SK-N-SH (cell line): ENCODE data around the gene LINGO3. TPM values are rescaled to one million over a fixed set of nuclear protein-coding genes. Genes with fewer than 3 reads are reported as not detected.

Source experiments
- CTCF ChIA-PET: fragments of 300-600, 350-600 bp; formaldehyde crosslinking; extraction: SDS; loops from one replicate; lab custom pipeline; 2021; lab: Yijun Ruan, JAX
- POLR2A ChIA-PET: fragments of 350-600 bp; sonication (Branson Sonifier 250); formaldehyde crosslinking; extraction: SDS; loops from one replicate; lab custom pipeline; 2020; ENCODE audit warnings: antibody characterized with exemption, inconsistent platforms; lab: Yijun Ruan, JAX
- DNase-seq: peaks from one replicate; pipeline ENCODE4 v3.0.0; 2012
- H2AFZ ChIP-seq: fragments of 200-600 bp; sonication (generic); 2 replicates; pipeline ENCODE4 v1.8.1; 2016; ENCODE audit warnings: antibody characterized with exemption, mild to moderate bottlenecking, low read depth
- H3F3A ChIP-seq: fragments of 200-600 bp; sonication (generic); replicated peaks from 2 replicates; pipeline ENCODE3; 2016; ENCODE audit warnings: antibody characterized with exemption, mild to moderate bottlenecking; ENCODE audit not compliant: insufficient read depth
- H3K27ac ChIP-seq, 2 experiments: fragments of 200-500 bp in 1 of 2; fragments of 200-600 bp in 1 of 2; sonication (Bioruptor generic) in 1 of 2; sonication (generic), shearing (Covaris generic) in 1 of 2; 2 replicates each; pipeline versions ENCODE4 v1.5.1 to v1.6.1; 2014 to 2016; ENCODE audit warnings: low read depth in 2 of 2, inconsistent platforms in 1 of 2, low read length in 1 of 2, mild to moderate bottlenecking in 1 of 2, mixed read lengths in 1 of 2
- H3K27me3 ChIP-seq: fragments of 200-600 bp; sonication (generic), shearing (Covaris generic); 2 replicates; pipeline ENCODE4 v1.6.1; 2016; ENCODE audit warnings: mixed run types; ENCODE audit not compliant: insufficient read depth
- H3K36me3 ChIP-seq, 2 experiments: fragments of 200-500 bp in 1 of 2; fragments of 200-600 bp in 1 of 2; sonication (Bioruptor generic) in 1 of 2; sonication (generic) in 1 of 2; replicated peaks in 1 of 2; 2 replicates each; pipeline versions ENCODE3 to v1.5.1; 2014 to 2016; ENCODE audit warnings: low read length in 1 of 2, mild to moderate bottlenecking in 1 of 2; ENCODE audit not compliant: insufficient read depth in 2 of 2, control insufficient read depth in 1 of 2
- H3K4me1 ChIP-seq, 2 experiments: fragments of 200-500 bp in 1 of 2; fragments of 200-600 bp in 1 of 2; sonication (Bioruptor generic) in 1 of 2; sonication (generic), shearing (Covaris generic) in 1 of 2; 2 replicates each; pipeline versions ENCODE4 v1.5.1 to v1.6.1; 2014 to 2016; ENCODE audit warnings: low read depth in 1 of 2, low read length in 1 of 2, mixed run types in 1 of 2; ENCODE audit not compliant: insufficient read depth in 2 of 2, control insufficient read depth in 1 of 2
- H3K4me2 ChIP-seq: fragments of 200-600 bp; sonication (generic), shearing (Covaris generic); 2 replicates; pipeline ENCODE4 v1.6.1; 2017; ENCODE audit warnings: mixed run types
- H3K4me3 ChIP-seq, 2 experiments: fragments of 200-500 bp in 1 of 2; fragments of 200-600 bp in 1 of 2; sonication (Bioruptor generic) in 1 of 2; sonication (generic), shearing (Covaris generic) in 1 of 2; 2 replicates each; pipeline versions ENCODE4 v1.5.1 to v1.8.1; 2014 to 2016; ENCODE audit warnings: low read depth in 2 of 2, inconsistent platforms in 1 of 2, low read length in 1 of 2, mild to moderate bottlenecking in 1 of 2, mixed read lengths in 1 of 2, moderate library complexity in 1 of 2
- H3K79me2 ChIP-seq: fragments of 200-600 bp; sonication (generic); 2 replicates; pipeline ENCODE4 v1.8.1; 2017; ENCODE audit warnings: mild to moderate bottlenecking; ENCODE audit not compliant: insufficient read depth
- H3K9ac ChIP-seq: fragments of 200-600 bp; sonication (generic); 2 replicates; pipeline ENCODE4 v1.6.1; 2017; ENCODE audit warnings: mixed run types
- H3K9me2 ChIP-seq: fragments of 200-600 bp; sonication (generic); 2 replicates; pipeline ENCODE4 v1.6.1; 2017; ENCODE audit warnings: mixed run types
- H3K9me3 ChIP-seq: fragments of 200-600 bp; sonication (generic); 2 replicates; pipeline ENCODE4 v1.6.1; 2017; ENCODE audit warnings: mixed run types, mild to moderate bottlenecking, moderate library complexity
- H4K20me1 ChIP-seq: fragments of 200-600 bp; sonication (generic); 2 replicates; pipeline ENCODE4 v1.6.1; 2017; ENCODE audit warnings: mild to moderate bottlenecking, mixed run types; ENCODE audit not compliant: insufficient read depth
- CHD2 ChIP-seq: fragments of 150-350 bp; IDR thresholded peaks from 2 replicates; pipeline ENCODE4 v1.6.1; 2018; ENCODE audit warnings: low read length; ENCODE audit not compliant: partially characterized antibody
- CTCF ChIP-seq: fragments of 200-600 bp; sonication (generic); IDR thresholded peaks from 2 replicates; pipeline ENCODE4 v1.6.1; 2017; ENCODE audit warnings: antibody characterized with exemption, mild to moderate bottlenecking, moderate library complexity
- EP300 ChIP-seq, 2 experiments: IDR thresholded peaks; 2 replicates each; pipeline versions ENCODE4 v1.4.0 to v1.6.1; 2012; ENCODE audit warnings: borderline replicate concordance in 1 of 2, low read depth in 1 of 2, low read length in 1 of 2
- EZH2phosphoT487 ChIP-seq: fragments of 200-600 bp; sonication (generic); IDR thresholded peaks from 2 replicates; pipeline ENCODE4 v1.6.1; 2017; ENCODE audit warnings: low read depth, mixed run types, mild to moderate bottlenecking, antibody characterized with exemption, moderate library complexity, borderline replicate concordance
- FOSL2 ChIP-seq: IDR thresholded peaks from 2 replicates; pipeline ENCODE4 v1.4.0; 2012; ENCODE audit warnings: low read depth, mild to moderate bottlenecking, moderate library complexity, borderline replicate concordance
- FOXJ3 ChIP-seq: sonication (generic); formaldehyde crosslinking; IDR thresholded peaks from 2 replicates; pipeline ENCODE4 v1.5.1; 2020; ENCODE audit warnings: mild to moderate bottlenecking, missing genetic modification reagents
- GATA2 ChIP-seq: sonication (generic); formaldehyde crosslinking; IDR thresholded peaks from 2 replicates; pipeline ENCODE4 v1.5.0; 2020; ENCODE audit warnings: mild to moderate bottlenecking, missing genetic modification reagents
- JUND ChIP-seq: IDR thresholded peaks from 2 replicates; pipeline ENCODE4 v1.4.0; 2012
- POLR2AphosphoS5 ChIP-seq: IDR thresholded peaks from 2 replicates; pipeline ENCODE4 v1.6.1; 2012; ENCODE audit warnings: low read depth, low read length
- RAD21 ChIP-seq: IDR thresholded peaks from 2 replicates; pipeline ENCODE4 v1.6.1; 2012; ENCODE audit warnings: mild to moderate bottlenecking, low read length
- RCOR1 ChIP-seq: fragments of 150-350 bp; IDR thresholded peaks from 2 replicates; pipeline ENCODE4 v1.6.1; 2017; ENCODE audit warnings: antibody characterized with exemption, low read length
- RFX5 ChIP-seq: IDR thresholded peaks from 2 replicates; pipeline ENCODE4 v1.6.1; 2012; ENCODE audit warnings: mild to moderate bottlenecking, improper control_type of control experiment, low read length
- SIN3A ChIP-seq: IDR thresholded peaks from 2 replicates; pipeline ENCODE4 v1.6.1; 2012; ENCODE audit warnings: low read depth, mild to moderate bottlenecking, low read length, moderate library complexity, borderline replicate concordance
- TCF12 ChIP-seq: IDR thresholded peaks from 2 replicates; pipeline ENCODE4 v1.4.0; 2012
- WGBS: methylation state at CpG from one replicate; pipeline ENCODE4 v1.1.6; 2017; ENCODE audit warnings: low lambda C conversion rate; 5-methylcytosine and 5-hydroxymethylcytosine counted together
- polyA plus RNA-seq, 3 experiments: library from polyadenylated mRNA; depleted of rRNA; stranded (reverse); fragments of >200 nt; gene quantifications; 2 replicates each; pipeline ENCODE4 v1.2.3, GENCODE V29; 2012

The LINGO3 gene
- polyA plus RNA-seq, 1 of the 3 experiments (the other 2 are of a cell fraction): not detected

- TF ChIP-seq EZH2phosphoT487 (no peak), POLR2AphosphoS5 (no peak), FOXJ3 (CRISPR knock-in tag) (no peak), EP300 (IDR thresholded peaks at IDR 0.05; ENCODE audit: borderline replicate concordance in 1 of 2, low read depth in 1 of 2, low read length in 1 of 2) (no peak), CHD2 (no peak), CTCF (no peak)
Measured at GRCh38 chr19:2289714-2290435, 18.1 kb downstream of the LINGO3 start (continued).

DNA sequence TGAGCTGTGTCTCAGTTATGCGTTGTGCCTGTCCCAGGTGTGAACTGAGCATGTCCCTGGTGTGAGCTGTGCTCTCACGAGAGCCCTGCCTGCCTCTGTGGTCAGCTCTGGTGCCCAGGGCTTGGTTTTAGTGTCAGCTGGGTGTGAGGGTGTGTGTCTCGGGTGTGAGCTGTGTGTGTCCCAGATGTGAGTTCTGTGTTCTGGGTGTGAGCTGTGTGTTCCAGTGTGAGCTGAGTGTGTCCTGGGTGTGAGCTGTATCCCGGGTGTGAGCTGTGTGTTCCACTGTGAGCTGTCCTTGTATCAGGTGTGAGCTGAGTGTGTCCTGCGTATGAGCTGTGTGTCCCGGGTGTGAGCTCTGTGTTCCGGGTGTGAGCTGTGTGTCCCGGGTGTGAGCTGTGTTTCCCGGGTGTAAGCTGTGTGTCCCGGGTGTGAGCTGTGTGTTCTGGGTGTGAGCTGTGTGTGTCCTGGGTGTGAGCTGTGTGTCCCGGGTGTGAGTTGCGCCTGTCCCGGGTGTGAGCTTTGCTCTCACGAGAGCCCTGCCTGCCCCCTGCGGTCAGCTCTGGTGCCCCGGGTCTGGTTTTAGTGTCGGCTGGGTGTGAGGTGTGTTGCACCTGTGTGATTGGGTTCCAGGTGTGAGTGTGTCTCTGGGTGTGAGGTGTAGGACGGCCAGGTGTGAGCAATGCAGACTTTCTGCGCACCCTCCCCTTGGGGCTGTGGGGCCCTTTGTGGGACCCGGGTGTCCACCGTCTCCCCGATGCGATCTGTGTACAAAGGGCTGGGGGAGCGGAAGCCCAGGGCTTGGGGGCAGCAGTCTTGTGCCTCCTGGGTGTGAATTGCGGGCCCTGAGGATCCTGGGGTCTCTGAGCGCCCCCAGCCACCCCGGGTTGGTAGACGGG, 18.9 kb downstream of the LINGO3 start:
- peaks cover 37% of the 10 kb centered on the region for H3K27me3 ChIP-seq
- no peak overlapping the region for H3K4me3 ChIP-seq
- POLR2A ChIA-PET: interaction anchor here (0.7 to 1.6 kb wide), 2 partner anchors 13 to 18 kb away, joined by 3 to 4 read pairs; no protein-coding TSS in a partner anchor
- H3K9me3 ChIP-seq: no peaks in the 10 kb centered on the region
- H3K4me1 ChIP-seq: peaks cover 0 to 8% of the 10 kb centered on the region in 2 experiments; a peak in 1 of 4 replicates
- no peaks in the 10 kb centered on the region for H3K9me2 ChIP-seq
- no peak overlapping the region for H2AFZ ChIP-seq
- CTCF ChIA-PET: interaction anchor here (1.3 to 3.2 kb wide), 4 partner anchors 11 to 38 kb away, joined by 3 to 33 read pairs (median 16); no protein-coding TSS in a partner anchor
- TF ChIP-seq EP300 (IDR thresholded peaks at IDR 0.05; ENCODE audit: borderline replicate concordance in 1 of 2, low read depth in 1 of 2, low read length in 1 of 2) (no peak), CTCF (no peak), TCF12 (no peak), RFX5 (no peak), JUND (no peak), FOSL2 (no peak), RCOR1 (no peak), RAD21 (no peak), SIN3A (no peak), FOXJ3 (CRISPR knock-in tag) (no peak), POLR2AphosphoS5 (no peak), GATA2 (no peak)
- no peaks in the 10 kb centered on the region for H3K36me3 ChIP-seq
- H3K79me2 ChIP-seq: no peaks in the 10 kb centered on the region
- H3K4me2 ChIP-seq: no peak overlapping the region
- WGBS: 44% methylated on average over 17 of the region's 28 CpGs
- H4K20me1 ChIP-seq: peaks cover 16% of the 10 kb centered on the region; the same call in 1 of the 2 replicates
- H3K9ac ChIP-seq: no peak overlapping the region
- no peak overlapping the region for H3K27ac ChIP-seq
- no peak for DNase-seq
- H3F3A ChIP-seq: peaks cover 9% of the 10 kb centered on the region
